Fibroblast of lung (primary cell): ENCODE measurements around the gene LTBP1. TPM values are rescaled to one million over a fixed set of nuclear protein-coding genes. Genes with fewer than 3 reads are reported as not detected.

ENCODE experiments used
- DNase-seq, 2 donors: peaks; one replicate each; pipeline versions ENCODE4 v3.0.0 to v3.0.0-alpha.2; 2010; ENCODE audit warnings: low read depth in 2 of 2
- H2AFZ ChIP-seq: 2 replicates; pipeline ENCODE4 v1.5.1; 2012; ENCODE audit warnings: low read length, control low read depth, inconsistent platforms
- H3K27ac ChIP-seq: 2 replicates; pipeline ENCODE4 v1.5.1; 2011; ENCODE audit warnings: low read length, control low read depth; ENCODE audit not compliant: insufficient read depth
- H3K27me3 ChIP-seq: 2 replicates; pipeline ENCODE4 v1.5.1; 2011; ENCODE audit warnings: mild to moderate bottlenecking, low read length; ENCODE audit not compliant: control insufficient read depth, insufficient read depth
- H3K36me3 ChIP-seq: 2 replicates; pipeline ENCODE4 v1.5.1; 2011; ENCODE audit warnings: low read length; ENCODE audit not compliant: control insufficient read depth, insufficient read depth
- H3K4me1 ChIP-seq: 2 replicates; pipeline ENCODE4 v1.5.1; 2011; ENCODE audit warnings: low read length; ENCODE audit not compliant: control insufficient read depth, insufficient read depth; ENCODE audit errors: extremely low read depth
- H3K4me2 ChIP-seq: 2 replicates; pipeline ENCODE4 v1.5.1; 2011; ENCODE audit warnings: low read length, control low read depth; ENCODE audit not compliant: insufficient read depth; ENCODE audit errors: extremely low read depth
- H3K4me3 ChIP-seq, 4 experiments: fragments of 200-600 bp in 1 of 4; sonication (generic) in 1 of 4; replicated peaks in 1 of 4; 2 replicates each; pipeline ENCODE4 v1.5.1; 2011 to 2016; ENCODE audit warnings: low read length in 4 of 4, low read depth in 3 of 4, mild to moderate bottlenecking in 3 of 4, control low read depth in 2 of 4, inconsistent platforms in 1 of 4, mixed read lengths in 1 of 4; ENCODE audit not compliant: insufficient read depth in 1 of 4; ENCODE audit errors: control extremely low read depth in 1 of 4
- H3K79me2 ChIP-seq: 2 replicates; pipeline ENCODE4 v1.5.1; 2012; ENCODE audit warnings: mild to moderate bottlenecking, low read length, inconsistent platforms; ENCODE audit not compliant: control insufficient read depth, insufficient read depth
- H3K9ac ChIP-seq: 2 replicates; pipeline ENCODE4 v1.5.1; 2011; ENCODE audit warnings: mild to moderate bottlenecking, low read length, control low read depth; ENCODE audit not compliant: insufficient read depth
- H3K9me3 ChIP-seq: 2 replicates; pipeline ENCODE4 v1.5.1; 2012; ENCODE audit warnings: low read depth, low read length; ENCODE audit not compliant: control insufficient read depth, insufficient read depth
- H4K20me1 ChIP-seq: 2 replicates; pipeline ENCODE4 v1.5.1; 2011; ENCODE audit warnings: low read length; ENCODE audit not compliant: control insufficient read depth, insufficient read depth; ENCODE audit errors: extremely low read depth
- CTCF ChIP-seq, 2 donors: IDR thresholded peaks in 1 of 2; conservative IDR thresholded peaks in 1 of 2; 1 replicate in 1 of 2; 2 replicates in 1 of 2; pipeline ENCODE4 v1.5.1; 2011 to 2012; ENCODE audit warnings: low read length in 2 of 2, control low read depth in 1 of 2, inconsistent platforms in 1 of 2, low read depth in 1 of 2, mild to moderate bottlenecking in 1 of 2
- EZH2 ChIP-seq: IDR thresholded peaks from 2 replicates; pipeline ENCODE4 v1.5.1; 2012; ENCODE audit warnings: low read length, control low read depth, mild to moderate bottlenecking; ENCODE audit errors: missing control alignments
- polyA plus RNA-seq, 2 donors: library from polyadenylated mRNA; depleted of rRNA in 1 of 2; stranded (reverse) in 1 of 2; unstranded in 1 of 2; fragments of >200 nt; gene quantifications; 2 replicates each; pipeline ENCODE4 v1.2.1, GENCODE V29; 2011 to 2012; ENCODE audit warnings: missing spikeins in 1 of 2
- total RNA-seq: library from RNA; depleted of rRNA; stranded (reverse); fragments of >200 nt; gene quantifications from 2 replicates; pipeline ENCODE4 v1.2.1, GENCODE V29; 2014

Gene LTBP1
- total and polyA plus RNA-seq, 2 donors (not counting 1 experiment from before 2014, with no cell fraction given), result 254 to 324 TPM

GRCh38 chr2:32940316-32940997 is 6.3 kb upstream of the LTBP1 start:
- Histone ChIP-seq H3K27ac (no peak overlapping the region), H3K79me2 (no peaks in the 10 kb centered on the region), H3K4me1 (no peaks in the 10 kb centered on the region), H3K4me2 (no peak overlapping the region), H2AFZ (no peak overlapping the region), H4K20me1 (no peaks in the 10 kb centered on the region), H3K27me3 (no peaks in the 10 kb centered on the region), H3K9me3 (no peaks in the 10 kb centered on the region), H3K4me3 (no peak overlapping the region), H3K36me3 (no peaks in the 10 kb centered on the region), H3K9ac (no peak overlapping the region)
- TF ChIP-seq CTCF (conservative IDR thresholded peaks at IDR 0.05 in 1 of 2, IDR thresholded peaks at IDR 0.05 in 1 of 2; ENCODE audit: low read depth in 1 of 2, low read length in 2 of 2) (no peak), EZH2 (no peak)
- no peak for DNase-seq

GRCh38 chr2:32941944-32942690 is 4.6 kb upstream of the LTBP1 start:
- no peak for DNase-seq
- H3K4me3 ChIP-seq, result no peak overlapping the region
- H3K4me2 ChIP-seq, result no peak overlapping the region
- H3K4me1 ChIP-seq, result no peaks in the 10 kb centered on the region
- TF ChIP-seq EZH2, result no peak
- TF ChIP-seq CTCF (conservative IDR thresholded peaks at IDR 0.05 in 1 of 2, IDR thresholded peaks at IDR 0.05 in 1 of 2; ENCODE audit: low read depth in 1 of 2, low read length in 2 of 2), result no peak
- no peaks in the 10 kb centered on the region for H4K20me1 ChIP-seq
- H3K36me3 ChIP-seq, result no peaks in the 10 kb centered on the region
- H3K9me3 ChIP-seq, result no peaks in the 10 kb centered on the region
- H3K27me3 ChIP-seq, result no peaks in the 10 kb centered on the region
- H3K27ac ChIP-seq, result no peak overlapping the region
- no peak overlapping the region for H2AFZ ChIP-seq
- no peak overlapping the region for H3K9ac ChIP-seq
- H3K79me2 ChIP-seq, result no peaks in the 10 kb centered on the region

- TF ChIP-seq CTCF (conservative IDR thresholded peaks at IDR 0.05 in 1 of 2, IDR thresholded peaks at IDR 0.05 in 1 of 2; ENCODE audit: low read depth in 1 of 2, low read length in 2 of 2) (no peak), EZH2 (no peak)
- Histone ChIP-seq H3K36me3 (no peaks in the 10 kb centered on the region), H3K9me3 (no peaks in the 10 kb centered on the region), H3K4me2 (no peak overlapping the region), H3K79me2 (no peaks in the 10 kb centered on the region), H4K20me1 (no peaks in the 10 kb centered on the region), H3K4me1 (no peaks in the 10 kb centered on the region), H3K9ac (no peak overlapping the region), H3K4me3 (no peak overlapping the region), H2AFZ (no peak overlapping the region), H3K27me3 (no peaks in the 10 kb centered on the region), H3K27ac (no peak overlapping the region)
- no peak for DNase-seq
Measured at GRCh38 chr2:32942793-32943485, 3.8 kb upstream of the LTBP1 start.
